Mucosa of descending colon (tissue), 3 donors: Measurements from ENCODE around the gene HLA-F. TPM values are rescaled to one million over a fixed set of nuclear protein-coding genes. Genes with fewer than 3 reads are reported as not detected.
A peak's percentile ranks its signal among the peaks of the same experiment; 100 is the strongest.

ENCODE experiments used
- ATAC-seq: fragments of 200-7000 bp; cut with Tn5 transposase; one replicate; pipeline ENCODE4 v1.9.1; 2020; ENCODE audit warnings: mild to moderate bottlenecking, moderate library complexity
- DNase-seq, 3 donors: peaks; one replicate each; pipeline ENCODE4 v3.0.0-alpha.2; 2020
- H3K36me3 ChIP-seq: fragments of 200-600 bp; one replicate; pipeline ENCODE4 v1.8.0; 2021; ENCODE audit warnings: low read depth, mild to moderate bottlenecking
- H3K4me1 ChIP-seq: fragments of 200-600 bp; one replicate; pipeline ENCODE4 v1.8.0; 2021; ENCODE audit warnings: low read depth, mild to moderate bottlenecking
- H3K4me3 ChIP-seq: fragments of 200-600 bp; one replicate; pipeline ENCODE4 v1.8.0; 2021; ENCODE audit warnings: mild to moderate bottlenecking
- H3K9me3 ChIP-seq: fragments of 200-600 bp; one replicate; pipeline ENCODE4 v1.8.0; 2021; ENCODE audit warnings: mild to moderate bottlenecking
- intact Hi-C, 2 donors: fragments of 100-400 bp; cut with DNase I in 1 of 2; cut with micrococcal nuclease in 1 of 2; formaldehyde crosslinking; loops; one replicate each; pipeline versions ENCODE4 v1.11.0 to v1.11.1; 2022; cut with DNase I, micrococcal nuclease
- total RNA-seq, 3 donors: library from RNA; stranded (reverse); fragmentation: NEBNext Ultra II Directional in 2 of 3; extraction: Animal tissue kit (Norgen Biotek cat#: 25700) in 2 of 3; gene quantifications; one replicate each; pipeline versions ENCODE4 v1.2.1 to v1.2.4, GENCODE V29; 2021 to 2023
- TF ChIP-seq, protein P1 (sequence below): fragments of 200-600 bp; IDR thresholded peaks from one replicate; pipeline ENCODE4 v1.8.0; 2022; ENCODE audit warnings: antibody characterized with exemption, mild to moderate bottlenecking
- donor health status: DM: no; HTN: no; CAD: no; lungs with moderate emphysema.
- donor health status: DM: no; HTN: no; CAD: no.
- donor health status: DM: no; HTN: yes; CAD: no.

HLA-F gene
- total RNA-seq, 3 donors from 2014 or later: 151 to 416 (median 198) TPM

DNA sequence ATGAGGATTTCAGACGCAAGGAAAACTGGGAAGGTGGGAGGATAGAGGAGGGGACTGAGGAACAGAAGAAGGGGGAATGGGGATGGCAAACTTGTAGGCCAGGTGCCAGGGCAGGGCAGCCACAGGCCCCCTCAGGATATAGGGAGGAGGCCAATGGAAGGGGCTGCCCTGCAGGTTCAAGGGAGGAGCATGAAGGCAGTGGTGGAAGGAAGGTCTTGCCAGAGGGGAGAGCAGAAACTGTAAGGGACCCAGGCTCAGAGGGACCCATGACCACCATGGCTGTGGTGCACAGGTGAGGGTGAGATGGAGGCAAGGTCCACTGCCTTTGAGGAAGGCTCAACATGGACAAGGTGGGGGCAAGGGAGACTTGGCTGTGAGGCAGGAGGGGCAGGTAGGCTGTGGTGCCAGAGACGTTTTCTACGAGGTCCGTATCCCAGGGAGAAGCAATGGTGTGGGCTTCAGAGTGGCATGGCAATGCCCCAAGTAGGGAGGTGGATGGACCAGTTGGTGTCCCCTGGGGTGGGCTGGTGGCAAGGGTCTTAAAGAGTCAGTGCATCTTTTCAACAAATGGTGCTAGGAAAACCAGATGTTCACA is 22.7 kb downstream of the HLA-F start:
- no peak for DNase-seq
- peaks cover 12% of the 10 kb centered on the region for H3K4me1 ChIP-seq
- TF ChIP-seq, protein P1, sequence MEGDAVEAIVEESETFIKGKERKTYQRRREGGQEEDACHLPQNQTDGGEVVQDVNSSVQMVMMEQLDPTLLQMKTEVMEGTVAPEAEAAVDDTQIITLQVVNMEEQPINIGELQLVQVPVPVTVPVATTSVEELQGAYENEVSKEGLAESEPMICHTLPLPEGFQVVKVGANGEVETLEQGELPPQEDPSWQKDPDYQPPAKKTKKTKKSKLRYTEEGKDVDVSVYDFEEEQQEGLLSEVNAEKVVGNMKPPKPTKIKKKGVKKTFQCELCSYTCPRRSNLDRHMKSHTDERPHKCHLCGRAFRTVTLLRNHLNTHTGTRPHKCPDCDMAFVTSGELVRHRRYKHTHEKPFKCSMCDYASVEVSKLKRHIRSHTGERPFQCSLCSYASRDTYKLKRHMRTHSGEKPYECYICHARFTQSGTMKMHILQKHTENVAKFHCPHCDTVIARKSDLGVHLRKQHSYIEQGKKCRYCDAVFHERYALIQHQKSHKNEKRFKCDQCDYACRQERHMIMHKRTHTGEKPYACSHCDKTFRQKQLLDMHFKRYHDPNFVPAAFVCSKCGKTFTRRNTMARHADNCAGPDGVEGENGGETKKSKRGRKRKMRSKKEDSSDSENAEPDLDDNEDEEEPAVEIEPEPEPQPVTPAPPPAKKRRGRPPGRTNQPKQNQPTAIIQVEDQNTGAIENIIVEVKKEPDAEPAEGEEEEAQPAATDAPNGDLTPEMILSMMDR: no peak
- no peak overlapping the region for H3K4me3 ChIP-seq
- H3K9me3 ChIP-seq: no peaks in the 10 kb centered on the region
- H3K36me3 ChIP-seq: no peaks in the 10 kb centered on the region
- no peak for ATAC-seq
- intact Hi-C loops: no loop called here

DNA sequence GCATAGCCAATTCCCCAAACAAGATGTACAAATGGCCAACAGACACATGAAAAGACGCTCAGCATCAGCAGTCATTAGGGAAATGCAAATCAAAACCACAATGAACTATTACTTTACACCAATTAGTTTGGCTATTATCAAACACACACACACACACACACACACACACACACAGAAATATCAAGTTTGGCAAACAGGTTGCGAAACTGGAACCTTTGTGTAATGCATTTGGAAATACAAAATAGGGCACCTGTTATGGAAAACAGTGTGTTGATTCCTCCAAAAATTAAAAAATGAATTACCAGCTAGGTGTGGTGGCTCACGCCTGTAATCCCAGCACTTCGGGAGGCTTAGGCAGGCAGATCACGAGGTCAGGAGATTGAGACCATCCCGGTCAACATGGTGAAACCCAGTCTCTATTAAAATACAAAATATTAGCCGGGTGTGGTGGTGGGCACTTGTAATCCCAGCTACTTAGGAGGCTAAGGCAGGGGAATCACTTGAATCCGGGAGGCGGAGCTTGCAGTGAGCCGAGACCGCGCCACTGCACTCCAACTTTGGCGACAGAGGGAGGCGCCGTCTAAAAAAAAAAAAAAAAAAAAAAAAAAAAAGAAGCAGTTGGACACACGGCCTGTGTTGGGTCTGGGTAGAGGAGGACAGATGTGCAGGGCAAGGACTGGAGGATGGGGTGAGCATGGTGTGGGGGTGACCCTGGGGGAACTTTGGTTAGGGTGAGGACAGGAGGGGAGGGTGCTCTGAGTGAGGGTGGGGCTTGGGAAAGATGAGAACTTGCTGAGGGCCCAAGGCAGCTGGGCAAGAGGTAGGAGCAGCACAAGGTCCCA is 23.8 kb downstream of the HLA-F start:
- intact Hi-C loops: no loop called here

DNA sequence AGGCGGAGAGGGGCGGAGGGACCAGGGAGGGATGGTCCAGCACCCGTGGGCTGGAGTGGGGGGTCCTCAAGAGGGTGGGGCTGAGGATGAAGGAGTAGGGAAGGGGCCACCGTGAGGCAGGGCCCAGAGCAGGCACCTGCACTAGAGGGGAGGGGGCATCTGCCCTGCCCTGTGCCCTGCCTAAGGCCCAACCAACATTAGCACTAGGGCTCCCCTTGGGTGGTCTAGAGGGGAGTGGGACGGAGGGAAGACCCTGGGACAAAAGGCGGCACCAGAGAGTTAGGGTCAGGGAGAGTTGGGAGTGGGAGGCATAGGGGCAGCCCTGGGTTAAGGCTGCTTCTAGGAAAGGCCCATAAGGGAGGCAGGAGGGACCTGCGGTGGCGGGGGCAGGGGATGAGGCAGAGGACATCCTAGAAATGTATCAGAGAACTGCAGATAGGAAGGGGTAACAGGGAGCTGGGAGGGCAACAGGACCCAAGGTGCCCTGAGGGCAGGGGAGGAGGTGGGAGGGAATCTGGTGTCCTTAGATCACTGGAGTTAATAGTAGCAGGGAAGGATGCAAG is 24.5 kb downstream of the HLA-F start:
- no peak for ATAC-seq
- DNase-seq: no peak
- no peaks in the 10 kb centered on the region for H3K9me3 ChIP-seq
- H3K4me3 ChIP-seq: no peak overlapping the region
- TF ChIP-seq, protein P1: no peak
- H3K4me1 ChIP-seq: peaks cover 16% of the 10 kb centered on the region
- intact Hi-C loops: no loop called here
- no peaks in the 10 kb centered on the region for H3K36me3 ChIP-seq

More for the DNA sequence above, 23.8 kb downstream of the HLA-F start:
- TF ChIP-seq, protein P1: no peak
- Histone ChIP-seq H3K4me1 (peaks cover 13% of the 10 kb centered on the region), H3K4me3 (no peak overlapping the region), H3K36me3 (no peaks in the 10 kb centered on the region), H3K9me3 (no peaks in the 10 kb centered on the region)
- ATAC-seq: no peak
- DNase-seq: no peak

DNA sequence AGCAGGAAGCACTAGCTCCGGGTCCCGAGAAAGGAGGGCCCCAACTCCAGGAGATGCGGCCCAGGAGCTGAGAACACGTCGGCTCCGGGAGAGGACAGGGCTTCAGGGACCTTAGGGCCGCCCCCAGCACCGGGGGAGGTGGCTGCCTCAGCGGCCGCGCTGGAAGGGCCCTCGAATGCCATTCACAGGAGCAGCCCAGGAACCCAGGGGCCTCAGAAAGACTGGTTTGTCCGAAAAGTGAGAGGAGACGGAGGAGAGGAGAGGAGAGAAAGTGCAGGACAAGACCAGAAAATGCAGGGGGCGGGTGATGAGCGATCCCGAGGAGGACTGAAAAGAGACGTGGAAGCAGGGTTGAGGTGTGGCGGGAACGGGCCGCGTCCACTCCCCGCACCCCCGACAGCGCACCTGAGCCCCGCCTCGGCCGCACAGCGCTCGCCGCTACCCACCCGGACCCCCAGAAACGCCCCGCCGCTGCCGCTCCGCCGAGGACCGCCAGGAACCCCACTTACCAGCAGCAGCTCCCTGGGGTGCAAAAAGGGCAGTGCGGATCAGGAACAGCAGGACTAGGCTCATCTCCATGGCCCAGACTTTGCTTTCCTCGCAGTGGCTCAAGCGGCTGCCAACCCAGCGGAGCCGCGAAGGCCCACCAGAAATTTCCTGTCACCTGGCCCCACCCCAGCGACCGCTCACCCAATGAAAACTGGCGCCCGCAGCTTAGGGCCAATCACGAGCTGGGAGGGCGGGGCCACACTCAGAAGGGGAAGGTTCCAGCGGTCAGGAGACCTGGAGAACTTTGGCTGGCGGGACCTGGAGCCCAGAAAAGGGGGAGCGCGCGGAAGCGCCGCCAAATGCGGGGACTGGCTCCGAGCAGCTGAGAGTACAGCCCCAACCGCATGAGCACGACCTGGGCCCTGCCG is 25.4 kb downstream of the HLA-F start:
- TF ChIP-seq, protein P1: no peak
- peak; percentile 92 to 96 (median 95) for DNase-seq

DNA sequence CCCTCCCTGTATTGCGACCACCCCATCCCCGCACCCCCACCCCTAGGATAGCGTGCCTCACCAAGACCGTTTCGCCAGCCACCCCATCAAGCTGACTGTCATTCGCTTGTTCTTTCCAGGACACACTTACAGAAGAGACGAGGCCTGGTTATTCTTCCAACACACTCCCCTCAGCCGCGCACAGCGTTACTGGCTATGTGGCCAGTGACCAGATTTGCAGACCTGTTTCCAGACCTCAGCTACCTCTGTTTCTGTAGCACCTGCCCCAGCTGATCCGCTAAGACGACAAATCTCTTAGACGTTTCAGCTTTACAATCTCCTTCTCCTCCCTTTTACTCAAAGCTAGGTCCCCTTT is 26.1 kb downstream of the HLA-F start:
- no peaks in the 10 kb centered on the region for H3K9me3 ChIP-seq
- DNase-seq (peak in 1 of 3 donors; percentile 41), ATAC-seq (peak; percentile 1)
- peaks cover 16% of the 10 kb centered on the region for H3K4me1 ChIP-seq
- TF ChIP-seq, protein P1: no peak
- no peaks in the 10 kb centered on the region for H3K36me3 ChIP-seq
- intact Hi-C loops: no loop called here
- no peak overlapping the region for H3K4me3 ChIP-seq

More for the DNA sequence above, 25.4 kb downstream of the HLA-F start:
- H3K4me1 ChIP-seq: peaks cover 16% of the 10 kb centered on the region
- intact Hi-C loops: no loop called here
- no peaks in the 10 kb centered on the region for H3K9me3 ChIP-seq
- ATAC-seq: peak; percentile 89
- no peaks in the 10 kb centered on the region for H3K36me3 ChIP-seq
- H3K4me3 ChIP-seq: peak overlapping the region; percentile 22
